PC-9 (cell line): Measurements from ENCODE around the gene SHISAL1.

Experiments used
- EZH2 ChIP-seq: fragments of 200-600 bp; sonication (generic); IDR thresholded peaks from 2 replicates; pipeline ENCODE4 v1.8.0; 2017; ENCODE audit warnings: antibody characterized with exemption, low read depth
- TF ChIP-seq, protein P1 (sequence below): fragments of 200-600 bp; sonication (generic); conservative IDR thresholded peaks from 2 replicates; pipeline ENCODE4 v1.6.1; 2017; ENCODE audit warnings: mixed run types, antibody characterized with exemption, mild to moderate bottlenecking, moderate library complexity

GRCh38 chr22:44293034-44293433 is 19.7 kb downstream of the SHISAL1 start:
- TF ChIP-seq, protein P1, sequence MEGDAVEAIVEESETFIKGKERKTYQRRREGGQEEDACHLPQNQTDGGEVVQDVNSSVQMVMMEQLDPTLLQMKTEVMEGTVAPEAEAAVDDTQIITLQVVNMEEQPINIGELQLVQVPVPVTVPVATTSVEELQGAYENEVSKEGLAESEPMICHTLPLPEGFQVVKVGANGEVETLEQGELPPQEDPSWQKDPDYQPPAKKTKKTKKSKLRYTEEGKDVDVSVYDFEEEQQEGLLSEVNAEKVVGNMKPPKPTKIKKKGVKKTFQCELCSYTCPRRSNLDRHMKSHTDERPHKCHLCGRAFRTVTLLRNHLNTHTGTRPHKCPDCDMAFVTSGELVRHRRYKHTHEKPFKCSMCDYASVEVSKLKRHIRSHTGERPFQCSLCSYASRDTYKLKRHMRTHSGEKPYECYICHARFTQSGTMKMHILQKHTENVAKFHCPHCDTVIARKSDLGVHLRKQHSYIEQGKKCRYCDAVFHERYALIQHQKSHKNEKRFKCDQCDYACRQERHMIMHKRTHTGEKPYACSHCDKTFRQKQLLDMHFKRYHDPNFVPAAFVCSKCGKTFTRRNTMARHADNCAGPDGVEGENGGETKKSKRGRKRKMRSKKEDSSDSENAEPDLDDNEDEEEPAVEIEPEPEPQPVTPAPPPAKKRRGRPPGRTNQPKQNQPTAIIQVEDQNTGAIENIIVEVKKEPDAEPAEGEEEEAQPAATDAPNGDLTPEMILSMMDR = no peak
- TF ChIP-seq EZH2 = no peak
